A549 treated with ZK216348 at 1 μM for 4 hours (cell line): Measurements from ENCODE around the gene NXPH3. TPM values are rescaled to one million over a fixed set of nuclear protein-coding genes. Genes with fewer than 3 reads are reported as not detected.

ENCODE experiments used
- total RNA-seq: library from RNA; stranded (reverse); fragments of 200-300 nt; extraction: Qiagen RNA extraction; gene quantifications from 5 replicates; pipeline ENCODE4 v1.2.3, GENCODE V29; 2022; ENCODE audit warnings: low read depth

The NXPH3 gene
- total RNA-seq, result 0.22 to 0.54 TPM (median 0.39 TPM) in 5 replicates

DNA sequence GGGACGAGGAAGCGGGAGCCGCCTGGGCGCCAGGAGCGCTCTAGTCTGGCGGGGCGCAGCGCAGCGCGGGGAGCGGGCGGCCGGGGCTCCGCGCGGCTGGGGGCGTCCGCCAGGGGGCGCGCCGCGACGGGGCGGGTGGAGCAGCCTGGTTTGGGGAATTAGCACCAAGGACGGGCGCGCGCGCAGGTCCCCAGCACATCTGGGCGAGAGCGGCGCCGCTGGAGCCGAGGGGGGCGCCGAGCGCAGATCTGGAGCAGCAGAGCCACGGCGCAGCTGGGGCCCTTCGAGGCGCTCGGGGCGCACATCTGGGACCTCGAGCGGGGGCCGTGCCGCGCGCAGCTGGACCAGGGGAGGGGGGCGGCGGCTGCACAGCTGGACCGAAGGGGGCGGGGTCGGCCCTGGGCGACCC lies at the start of gene NXPH3:
Gene NXPH3, plus strand, starts transcription at position 193 of the 409 bp plus-strand sequence. CDS start 349 bp downstream, outside the sequence.

Other genes starting within 250 kb of the NXPH3 start
- gene ZNF652, start 213.6 kb upstream of the NXPH3 start, total RNA-seq, result 6.9 to 10.6 TPM (median 7.7 TPM) in 5 replicates
- gene PHB1, start 161.0 kb upstream of the NXPH3 start, total RNA-seq, result 285 to 448 TPM (median 440 TPM) in 5 replicates
- gene NGFR, start 80.6 kb upstream of the NXPH3 start, total RNA-seq, result 0.18 to 1.1 TPM (median 0.92 TPM) in 5 replicates
- gene SPOP, start 102.2 kb downstream of the NXPH3 start, total RNA-seq, result 37.8 to 44.6 TPM (median 40.7 TPM) in 5 replicates
- 89.2 to 100 TPM (median 91.2 TPM) in 5 replicates for gene SLC35B1, start 132.1 kb downstream of the NXPH3 start, total RNA-seq
- 1.0 to 1.4 TPM (median 1.2 TPM) in 5 replicates for gene FAM117A, start 188.3 kb downstream of the NXPH3 start, total RNA-seq
- gene KAT7, start 212.8 kb downstream of the NXPH3 start, total RNA-seq, result 24.7 to 29.5 TPM (median 26.8 TPM) in 5 replicates